NOMO-1 treated with dmso at 0.1 percent for 144 hours (cell line): ENCODE data around the gene DUS1L.

Source experiments
- DNase-seq: peaks from one replicate; lab custom pipeline; 2025; ENCODE audit not compliant: unreplicated experiment; lab: John Stamatoyannopoulos, UW

DUS1L gene

DNA sequence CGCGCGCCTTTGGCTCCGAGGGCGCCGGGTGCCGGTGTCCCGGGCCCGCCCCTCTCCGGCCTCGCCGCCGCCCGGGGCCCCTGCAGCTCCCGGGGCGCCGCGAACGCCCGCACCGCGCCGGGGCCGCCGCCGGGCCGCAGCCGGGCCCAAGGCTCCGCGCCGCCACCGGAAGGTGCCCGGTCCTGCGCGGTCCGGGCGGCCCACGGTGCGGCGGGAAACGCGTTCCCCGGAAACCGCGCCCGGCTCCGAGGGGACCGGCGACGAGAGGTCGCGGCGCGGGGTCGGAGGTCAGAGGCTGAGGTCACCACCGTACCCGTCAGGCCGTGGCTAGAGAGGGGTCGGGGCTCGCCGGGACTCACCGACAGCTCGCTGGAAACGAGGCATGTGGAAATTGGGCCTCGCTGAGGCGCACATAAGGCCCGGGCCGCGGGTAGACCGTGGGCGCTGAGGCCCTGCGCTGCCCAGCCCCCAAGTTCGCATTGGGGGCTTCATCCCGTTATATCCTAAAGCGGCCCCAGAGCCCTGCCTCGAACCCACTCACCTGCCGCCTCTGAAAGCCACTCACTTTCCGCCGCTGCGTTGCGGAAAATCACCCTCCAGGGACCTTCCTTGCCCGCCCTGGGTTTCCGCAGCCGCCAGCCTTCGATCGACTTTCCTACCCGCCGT, at the start of gene DUS1L:
Gene DUS1L (minus strand): TSS at position 167 of the 666 bp plus-strand sequence. CDS start 745 bp downstream, outside the sequence.
- peak; percentile 30 for DNase-seq

DNA sequence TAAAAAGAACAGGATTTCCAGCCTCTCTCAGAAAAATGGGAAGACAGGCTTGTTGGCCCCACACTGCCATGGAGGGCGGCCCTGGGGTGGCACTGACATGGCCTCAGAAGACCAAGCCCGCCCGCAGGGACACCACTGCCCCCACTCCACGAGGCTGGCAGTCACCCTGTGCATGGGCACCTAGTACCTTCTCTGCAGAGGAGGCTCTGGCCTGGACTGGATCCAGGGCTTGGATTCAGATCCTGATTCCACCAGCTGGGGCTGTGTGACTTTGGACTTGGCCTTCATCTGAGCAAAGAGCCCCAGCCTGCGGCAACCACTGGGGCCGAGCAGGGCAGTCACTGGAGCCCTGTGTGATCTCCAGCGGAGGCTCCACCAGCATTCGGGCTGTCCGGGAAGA, 49.3 kb upstream of the DUS1L start:
- no peak for DNase-seq

DNA sequence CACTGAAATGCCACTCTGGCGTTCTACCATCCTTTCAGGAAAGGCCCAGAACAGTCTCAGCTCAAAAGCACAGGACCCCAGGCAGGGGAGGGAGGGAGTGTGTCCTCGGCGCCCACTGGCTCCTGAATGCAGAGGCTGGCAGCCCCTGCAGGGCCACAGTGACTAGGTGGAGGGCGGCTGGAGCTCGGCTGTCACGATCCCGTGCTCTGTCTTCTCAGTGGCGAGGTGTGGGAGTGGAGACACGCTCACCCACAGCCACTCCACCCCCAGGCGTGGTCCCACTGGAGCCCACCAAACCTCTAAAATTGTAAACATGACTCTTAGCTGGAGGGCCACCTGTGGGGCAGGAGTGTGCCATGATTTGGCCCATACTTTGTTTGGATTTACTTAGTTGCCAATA, 48.8 kb upstream of the DUS1L start:
- no peak for DNase-seq

DNA sequence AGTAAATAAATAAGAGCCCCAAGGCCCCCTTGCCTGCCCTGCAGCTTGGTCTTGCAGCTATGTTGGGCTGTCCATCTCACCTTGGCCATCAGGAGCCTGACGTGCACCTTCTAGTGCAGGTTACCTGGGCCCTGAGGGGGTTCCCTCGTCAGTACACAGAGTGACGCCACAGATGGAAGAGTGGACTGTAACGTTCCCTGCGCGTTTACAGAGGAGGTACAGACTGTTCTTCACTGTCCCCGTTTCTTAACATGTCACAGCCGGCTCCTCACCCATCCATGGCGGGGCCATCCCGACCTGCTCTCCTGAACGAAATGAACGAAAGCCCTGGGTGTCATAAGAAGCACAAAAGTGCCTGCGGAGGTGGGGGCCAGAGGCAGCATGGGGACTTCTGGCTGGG, 48.3 kb upstream of the DUS1L start:
- DNase-seq: no peak

DNA sequence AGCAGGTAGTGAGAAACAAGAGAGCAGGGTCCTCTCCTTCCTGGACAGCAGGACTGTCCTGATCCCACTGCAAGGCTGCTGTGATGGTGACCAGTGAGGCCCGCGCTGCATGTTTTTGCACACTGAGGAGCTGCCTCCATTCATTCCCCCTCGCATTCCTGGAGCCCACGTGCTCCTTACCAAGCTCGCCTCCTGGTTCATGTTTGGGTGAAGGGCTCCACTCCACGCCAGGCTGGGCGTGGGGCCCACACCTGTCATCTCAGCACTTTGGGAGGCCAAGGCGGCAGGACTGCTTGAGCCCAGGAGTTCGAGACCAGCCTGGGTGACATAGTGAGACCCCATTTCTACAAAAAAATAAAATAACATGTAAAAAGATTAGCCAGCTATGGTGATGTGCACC, 47.8 kb upstream of the DUS1L start:
- no peak for DNase-seq

DNA sequence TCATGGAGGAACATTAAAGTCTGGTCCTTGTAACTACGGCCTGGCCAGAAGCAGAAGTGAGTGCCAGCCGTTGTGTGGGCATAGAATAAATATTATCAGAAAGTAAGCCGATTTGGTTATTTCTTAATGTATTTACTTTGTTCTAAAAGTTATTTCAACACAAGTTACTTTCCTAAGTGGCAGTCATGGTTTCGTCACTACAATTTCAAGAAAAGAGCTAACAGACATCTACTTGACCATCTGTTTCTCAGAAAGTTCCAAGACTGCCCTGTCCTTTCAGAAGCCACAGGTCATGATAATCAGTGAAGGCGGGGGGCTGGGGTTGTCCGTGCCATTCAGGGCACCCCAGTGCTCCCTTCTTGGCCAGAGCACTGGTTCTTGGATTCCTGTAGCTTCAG, 47.3 kb upstream of the DUS1L start:
- no peak for DNase-seq

DNA sequence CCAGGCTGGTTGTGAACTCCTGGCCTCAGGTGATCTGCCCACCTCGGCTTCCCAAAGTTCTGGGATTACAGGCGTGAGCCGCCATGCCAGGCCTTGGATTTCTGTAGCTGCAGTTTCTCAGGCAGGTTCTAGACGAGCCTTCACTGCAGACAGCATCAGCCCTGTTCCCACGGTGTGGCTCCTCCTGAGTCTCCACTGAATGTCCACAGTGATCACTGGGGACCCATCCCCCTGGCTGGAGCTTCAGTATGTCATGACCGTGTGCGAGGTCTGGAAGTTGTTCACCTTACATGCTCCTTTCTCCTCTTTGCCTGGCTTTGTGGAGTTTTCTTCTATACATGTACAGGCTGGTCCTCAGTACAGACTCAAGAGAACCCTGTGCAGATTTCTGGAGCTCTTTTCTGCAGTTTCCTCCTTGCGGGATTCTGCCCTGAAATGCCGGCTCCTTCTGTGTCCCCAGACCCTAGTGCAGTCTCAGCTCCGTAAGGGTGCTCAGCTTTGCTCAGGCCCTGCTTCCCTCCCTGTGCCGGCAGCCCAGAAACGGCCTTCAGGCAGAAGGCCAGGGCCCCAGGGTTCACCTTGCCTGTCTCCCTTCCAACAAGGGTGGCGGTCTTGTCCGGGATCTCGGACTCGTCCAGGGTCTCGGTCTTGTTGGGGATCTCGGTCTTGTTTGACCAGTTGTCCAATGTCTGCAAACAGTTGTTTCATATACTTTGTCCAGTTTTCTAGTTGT, 46.7 kb upstream of the DUS1L start:
- DNase-seq: no peak

DNA sequence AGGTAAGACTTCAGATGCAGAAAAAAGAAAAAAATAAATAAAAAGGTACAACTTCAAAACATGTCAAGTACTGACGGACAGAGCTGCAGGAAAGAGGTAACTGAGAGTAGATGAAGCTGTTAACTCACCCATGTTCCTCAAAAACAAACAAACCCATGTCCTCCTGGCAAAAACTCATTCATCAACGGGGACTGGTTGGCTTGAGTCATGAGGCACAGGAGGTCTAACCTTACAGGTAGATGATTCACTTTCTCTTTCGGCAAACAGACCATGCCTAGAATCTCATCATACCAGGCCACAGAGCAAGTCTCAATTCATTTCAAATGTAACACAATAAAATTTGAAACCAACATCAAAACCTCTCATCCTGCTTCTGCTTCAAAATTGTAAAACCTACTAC, 44.7 kb upstream of the DUS1L start:
- DNase-seq: no peak

DNA sequence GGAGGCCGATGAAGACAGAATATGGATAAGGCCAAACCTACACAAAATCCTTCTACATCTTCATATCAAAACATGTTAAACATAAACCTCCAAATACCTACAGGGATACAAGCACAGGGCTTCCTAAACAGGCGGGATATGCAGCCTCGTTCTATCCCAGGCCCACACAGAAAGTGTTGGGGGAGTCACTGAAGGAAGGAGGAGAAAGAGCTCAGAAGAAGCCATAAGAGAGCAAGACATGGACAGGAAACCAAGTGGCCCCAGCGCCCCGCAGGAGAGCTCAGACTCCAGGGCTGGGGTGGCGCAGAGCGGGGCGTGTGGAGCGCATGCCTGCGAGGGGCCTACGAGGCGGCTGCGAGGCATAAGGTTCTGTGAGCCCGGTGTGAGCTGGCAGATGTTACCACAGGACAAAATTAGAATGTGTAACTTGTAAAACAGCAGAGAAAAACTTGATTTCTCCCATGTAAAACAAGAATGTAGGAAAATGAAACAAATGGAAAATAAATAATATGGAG, 43.4 kb upstream of the DUS1L start:
- DNase-seq: no peak

DNA sequence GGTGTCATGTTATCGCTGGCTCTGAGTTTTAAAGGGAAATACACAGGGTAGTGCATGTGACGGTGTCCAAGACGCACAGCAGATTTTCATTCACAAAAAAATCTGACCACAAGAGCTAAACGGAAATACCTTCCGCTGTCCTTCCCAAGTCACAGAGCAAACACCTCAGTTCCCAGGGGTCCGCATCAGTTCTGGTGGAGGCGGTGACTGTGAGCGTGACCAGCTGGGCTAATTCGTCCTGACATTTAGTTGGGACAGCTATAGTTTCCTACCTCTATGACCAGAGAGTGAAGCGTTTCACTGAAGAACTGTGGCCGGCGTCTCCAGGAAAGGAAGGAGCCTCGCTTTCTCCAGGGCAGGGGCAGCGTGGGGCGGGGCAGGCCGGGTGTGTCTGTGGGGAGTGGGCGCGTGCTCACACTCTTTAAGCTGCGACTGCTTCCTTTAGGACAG, 42.9 kb upstream of the DUS1L start:
- no peak for DNase-seq

DNA sequence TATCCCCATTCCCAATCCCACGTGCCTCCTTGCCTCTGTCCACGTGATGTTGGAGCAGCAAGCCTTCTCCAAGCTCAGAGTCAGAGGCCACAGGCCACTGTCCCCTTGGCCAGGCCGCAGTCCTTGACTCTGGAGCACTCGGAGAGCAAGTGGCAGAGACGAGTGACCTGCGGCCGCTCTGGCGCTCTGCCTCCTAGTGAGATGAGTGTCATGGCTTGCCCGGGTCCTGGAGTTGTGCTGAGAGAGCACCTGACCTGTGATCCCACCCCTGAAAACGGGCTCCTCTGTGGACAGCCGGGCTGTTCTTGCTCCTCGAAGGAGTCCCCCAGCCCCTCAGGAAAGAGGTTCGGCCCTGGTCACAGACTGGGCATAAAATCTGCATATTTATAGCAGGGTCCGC, 42.4 kb upstream of the DUS1L start:
- DNase-seq: no peak

DNA sequence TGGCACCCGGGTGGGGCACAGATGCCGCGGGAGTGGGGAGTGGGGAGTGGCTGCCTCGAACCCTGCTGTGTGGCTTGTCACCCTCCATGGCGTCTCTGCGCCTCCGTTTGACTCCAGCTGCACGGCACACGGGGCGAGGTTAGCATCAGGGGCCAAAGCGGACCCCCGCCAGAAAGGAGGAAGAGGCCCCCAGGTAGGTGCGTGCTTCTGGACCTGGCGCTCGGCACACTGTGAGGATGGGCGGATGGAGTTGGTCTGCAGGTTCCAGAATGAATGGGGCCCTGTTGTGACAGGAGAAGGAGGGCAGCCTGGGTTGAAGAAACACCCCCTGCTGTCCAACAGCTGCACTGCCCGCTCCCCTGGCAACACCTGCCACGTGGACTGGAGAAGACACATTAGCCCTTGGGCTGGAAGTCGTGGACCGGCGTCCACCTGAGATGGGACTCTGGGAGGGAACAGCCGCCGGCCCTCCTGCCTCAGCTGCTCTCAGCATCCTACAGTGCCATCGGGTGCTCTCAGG, 41.8 kb upstream of the DUS1L start:
- no peak for DNase-seq

DNA sequence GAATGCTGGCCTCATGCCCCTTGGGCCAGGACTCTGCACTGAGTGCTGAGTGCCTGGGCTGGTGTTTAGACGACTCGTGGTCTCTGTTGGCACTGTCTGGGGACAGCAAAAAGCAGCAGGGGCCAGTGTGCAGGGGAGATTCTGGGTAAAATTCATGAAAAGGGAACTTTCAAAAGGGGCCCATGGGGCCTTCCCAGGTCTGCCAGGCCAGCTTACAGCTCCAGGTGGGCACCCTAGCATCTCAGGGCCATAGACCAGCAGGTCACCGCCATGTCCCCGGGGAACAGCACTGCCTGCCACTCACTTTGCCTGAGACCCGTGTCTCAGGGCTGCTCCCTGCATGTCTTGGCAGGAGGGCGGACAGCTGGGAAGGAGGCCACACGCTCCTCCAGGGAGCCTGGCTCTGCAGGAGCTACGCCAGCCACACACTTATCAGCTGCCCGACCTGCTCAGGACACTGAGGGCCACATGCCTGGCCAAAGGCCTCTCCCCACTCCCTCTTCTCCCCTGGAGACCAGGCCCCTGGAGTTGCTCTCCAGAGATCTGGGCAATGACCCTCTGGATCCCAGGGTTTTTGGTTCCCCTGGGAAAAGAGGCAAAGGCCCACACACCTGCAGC, 41.2 kb upstream of the DUS1L start:
- no peak for DNase-seq

DNA sequence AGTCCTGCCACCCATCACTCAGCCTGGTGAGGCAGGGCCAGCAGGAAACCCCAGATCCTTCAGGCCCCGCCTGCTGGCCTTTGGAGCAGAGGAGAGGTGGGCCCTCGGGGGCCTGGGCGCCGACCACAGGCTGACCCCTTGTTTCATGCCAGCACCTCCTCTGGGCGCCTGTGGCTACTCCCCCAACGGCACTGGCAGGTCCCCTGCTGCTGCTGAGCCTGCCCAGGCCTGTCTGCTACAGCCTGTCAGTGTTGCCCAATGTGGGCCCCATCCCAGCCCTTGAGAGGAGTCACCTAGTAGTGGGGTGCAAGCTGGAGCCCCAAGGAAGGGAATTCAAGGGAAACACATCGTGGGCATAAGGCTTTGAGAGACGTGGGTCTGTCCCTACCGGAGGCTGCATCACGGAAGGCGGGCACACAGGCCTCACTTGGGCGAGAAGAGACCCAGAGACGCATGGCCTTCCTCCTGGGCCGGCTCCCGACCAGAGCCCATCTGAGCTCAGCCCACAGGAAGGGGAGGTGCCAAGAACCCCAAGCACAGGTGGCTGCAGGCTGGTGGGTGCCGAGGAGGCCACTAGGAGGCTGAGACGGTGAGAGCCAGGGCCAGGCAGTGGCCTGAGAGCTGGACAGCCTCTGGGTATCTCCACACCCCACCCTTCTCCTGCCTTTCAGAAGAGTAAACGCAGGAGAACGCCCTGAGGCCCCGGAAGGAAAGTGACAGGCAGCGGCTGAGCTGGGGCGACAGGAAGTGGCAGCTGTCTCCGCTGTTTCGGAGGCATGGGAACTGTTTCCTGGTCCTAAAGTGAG, 40.5 kb upstream of the DUS1L start:
- peak; percentile 94 for DNase-seq

DNA sequence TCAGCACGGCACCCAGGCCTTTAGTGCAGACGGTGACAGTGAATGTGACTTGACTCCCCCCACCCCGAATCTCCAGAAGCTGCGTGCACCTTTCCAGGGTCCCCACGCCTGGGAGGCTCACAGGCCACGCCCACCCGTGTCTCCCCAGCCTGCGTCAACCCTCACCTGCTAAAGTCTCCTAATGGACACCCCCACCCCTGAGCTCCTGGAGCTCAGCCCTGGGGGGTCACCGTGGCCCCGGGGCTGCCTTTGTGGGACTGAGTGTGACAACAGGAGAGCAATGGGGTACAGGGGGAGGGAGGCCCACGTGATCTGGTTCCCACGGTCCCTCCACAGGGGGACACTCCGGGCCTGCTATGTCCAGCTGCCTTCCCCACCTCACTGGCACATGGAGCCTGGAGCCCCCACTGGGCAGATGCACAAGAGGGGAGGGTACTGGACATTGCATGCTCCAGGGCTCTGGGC, 39.8 kb upstream of the DUS1L start:
- no peak for DNase-seq

DNA sequence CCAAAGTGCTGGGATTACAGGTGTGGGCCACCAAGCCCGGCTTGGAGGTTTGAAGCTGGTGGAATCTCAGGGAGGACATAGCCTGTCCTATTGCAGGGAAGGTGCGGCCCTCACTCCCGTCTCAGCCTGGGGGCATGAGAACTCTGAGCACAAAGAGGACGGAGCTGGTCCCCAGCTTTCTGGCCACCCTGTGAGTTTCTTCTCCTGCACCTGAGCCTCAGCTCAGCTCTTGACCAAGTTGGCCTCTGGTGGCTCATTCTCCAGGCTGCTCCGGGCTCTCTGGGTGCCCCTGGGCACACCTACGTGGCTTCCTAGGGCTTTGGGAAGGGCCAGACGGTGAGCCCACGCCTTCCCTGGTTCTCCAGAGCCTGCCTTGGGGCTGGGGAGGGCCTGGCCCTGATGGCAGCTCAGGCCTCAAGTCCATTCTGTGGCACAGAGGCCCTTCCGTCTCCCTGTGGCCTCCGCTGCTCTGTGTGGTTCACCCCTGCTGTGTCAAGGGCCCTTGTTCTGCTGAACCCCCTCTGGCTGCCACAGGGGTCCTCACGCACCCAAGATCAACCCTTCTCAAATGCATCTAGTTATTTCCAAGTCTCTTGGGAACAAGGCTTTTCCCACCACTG, 39.3 kb upstream of the DUS1L start:
- DNase-seq: no peak

DNA sequence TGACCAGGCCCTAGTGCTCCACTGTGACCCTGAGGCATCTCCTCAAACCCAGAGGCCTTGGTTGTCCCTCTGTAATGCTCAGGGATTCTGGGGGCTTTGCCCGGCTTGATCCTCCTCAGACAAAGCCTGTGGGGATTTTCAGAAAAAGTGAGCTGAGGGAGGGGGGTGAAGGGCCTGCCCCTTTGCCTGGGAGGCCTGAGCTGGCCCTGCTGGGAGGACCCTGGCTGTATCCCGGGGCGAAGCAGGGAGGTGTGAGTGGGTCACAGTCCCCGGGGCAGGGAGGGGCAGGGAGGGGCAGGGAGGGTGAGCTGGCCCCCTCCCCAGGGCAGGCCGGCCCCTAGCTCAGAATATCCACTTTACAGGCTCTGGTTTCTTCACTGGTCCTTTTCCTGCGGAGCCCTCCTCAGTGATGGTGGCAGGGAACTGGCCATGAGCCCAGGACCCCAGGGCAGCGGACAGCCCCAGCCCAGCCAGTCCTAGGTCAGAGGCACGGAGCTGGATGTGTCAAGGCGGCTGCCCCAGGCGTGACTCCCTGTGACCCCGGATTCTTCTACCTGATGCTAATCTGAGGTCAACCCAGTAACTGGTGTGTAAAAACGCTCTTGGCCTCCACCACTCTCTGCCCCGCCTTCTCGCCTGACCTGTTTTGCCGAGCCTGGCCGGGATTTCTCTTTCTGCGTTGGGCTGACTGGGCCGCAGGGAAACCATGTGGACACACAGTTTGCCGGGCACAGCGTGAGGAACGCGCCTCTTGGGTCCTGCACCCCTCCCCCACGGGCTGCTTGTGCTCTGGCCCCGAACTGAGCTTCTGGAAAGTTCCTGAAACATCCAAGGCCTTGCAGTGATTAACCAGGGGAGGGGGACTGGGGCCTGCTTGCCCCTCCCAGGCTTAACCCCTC, 38.2 kb upstream of the DUS1L start:
- no peak for DNase-seq

DNA sequence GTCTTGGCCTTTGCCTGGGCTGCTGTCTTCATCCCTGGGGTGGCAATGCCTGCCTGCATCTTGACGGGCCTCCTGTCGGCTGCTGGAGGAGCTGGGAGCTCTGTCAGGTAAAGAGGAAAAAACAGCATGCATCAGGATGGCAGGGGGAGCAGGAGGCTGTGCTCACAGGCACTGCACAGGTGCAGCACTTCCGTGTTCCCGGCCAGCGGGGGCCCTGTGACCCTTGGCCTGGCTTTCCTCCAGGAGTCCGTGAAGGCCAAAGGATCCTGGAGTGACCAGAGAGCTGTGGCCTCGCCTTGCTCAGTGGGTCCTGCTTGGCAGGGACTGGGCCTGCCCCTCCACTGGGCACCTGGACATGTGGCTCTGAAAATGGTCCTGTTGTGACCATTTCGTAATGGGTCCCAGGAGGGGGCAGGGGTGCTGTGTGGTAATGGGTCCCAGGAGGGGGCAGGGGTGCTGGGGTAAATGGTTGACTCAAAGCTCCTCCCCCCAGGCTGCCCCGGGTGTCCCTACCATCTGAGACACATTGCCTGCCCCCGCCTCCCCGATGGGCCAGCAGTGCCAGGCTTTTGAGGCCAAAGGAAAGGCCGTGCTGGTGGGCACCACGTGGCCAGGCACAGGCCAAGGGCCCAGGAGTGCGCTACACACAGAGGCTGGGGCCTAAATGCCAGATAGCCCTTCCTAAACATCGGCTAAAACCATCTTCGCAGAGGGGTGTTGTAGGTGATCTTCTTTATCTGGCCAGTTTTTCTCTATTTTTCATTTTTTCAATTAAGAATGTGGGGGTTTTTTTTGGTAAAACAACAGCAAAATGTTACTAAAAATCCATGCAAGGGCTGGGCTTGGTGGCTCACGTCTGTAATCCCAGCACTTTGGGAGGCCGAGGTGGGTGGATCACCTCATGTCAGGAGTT, 36.4 kb upstream of the DUS1L start:
- DNase-seq: no peak
